Measurements from ENCODE around the gene RNF157. TPM values are rescaled to one million over a fixed set of nuclear protein-coding genes. Genes with fewer than 3 reads are reported as not detected.

Gene RNF157
- total and polyA plus RNA-seq, 2 of the 13 experiments (the other 11 are each of a cell fraction or from before 2014, with no cell fraction given): 0.44 to 1.5 TPM

DNA sequence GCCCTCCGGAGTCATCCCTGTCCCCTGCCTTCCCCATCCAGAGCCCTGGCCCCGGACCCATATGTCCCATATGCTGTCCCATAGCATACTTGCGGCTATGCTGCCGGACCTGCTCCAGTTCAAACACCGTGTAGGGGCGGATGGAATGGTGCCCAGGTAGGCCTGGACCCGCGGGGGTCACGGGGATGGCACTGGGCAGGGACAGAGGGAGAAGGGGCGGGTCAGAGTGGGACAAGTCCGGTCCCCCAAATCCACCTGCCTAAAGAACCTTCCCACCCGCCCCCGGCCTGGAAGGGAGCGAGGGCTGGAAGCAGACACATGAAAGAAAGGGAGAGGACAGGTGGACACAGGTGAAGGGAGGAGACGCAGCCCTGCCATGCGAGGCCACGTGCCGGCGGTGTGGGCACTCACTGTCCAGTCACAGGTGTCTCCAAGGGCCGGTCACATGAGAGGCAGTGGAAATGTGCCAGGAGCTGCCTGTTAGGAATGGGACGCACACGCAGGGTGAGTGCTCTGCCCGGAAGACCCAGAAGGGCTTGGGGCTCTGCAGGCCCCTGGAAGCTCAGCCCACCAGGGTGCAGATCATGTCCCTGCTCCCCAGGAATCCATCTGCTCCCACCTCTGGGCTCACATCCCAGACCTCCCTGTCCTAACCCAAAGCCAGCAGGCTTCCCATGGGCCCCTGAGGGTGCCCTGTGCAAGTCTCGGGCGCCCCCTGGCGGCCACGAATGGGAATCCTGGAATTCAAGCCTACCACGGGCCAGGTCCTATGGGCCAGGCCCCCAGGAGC is 38.9 kb upstream of the RNF157 start (continued):
- TF ChIP-seq, protein P1, sequence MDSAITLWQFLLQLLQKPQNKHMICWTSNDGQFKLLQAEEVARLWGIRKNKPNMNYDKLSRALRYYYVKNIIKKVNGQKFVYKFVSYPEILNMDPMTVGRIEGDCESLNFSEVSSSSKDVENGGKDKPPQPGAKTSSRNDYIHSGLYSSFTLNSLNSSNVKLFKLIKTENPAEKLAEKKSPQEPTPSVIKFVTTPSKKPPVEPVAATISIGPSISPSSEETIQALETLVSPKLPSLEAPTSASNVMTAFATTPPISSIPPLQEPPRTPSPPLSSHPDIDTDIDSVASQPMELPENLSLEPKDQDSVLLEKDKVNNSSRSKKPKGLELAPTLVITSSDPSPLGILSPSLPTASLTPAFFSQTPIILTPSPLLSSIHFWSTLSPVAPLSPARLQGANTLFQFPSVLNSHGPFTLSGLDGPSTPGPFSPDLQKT (CRISPR knock-in tag; IDR thresholded peaks at IDR 0.05; ENCODE audit: borderline replicate concordance): no peak
- 0 out of 2 replicates have a peak, but pooled peaks have one; percentile 42 for TF ChIP-seq PATZ1 (CRISPR knock-in tag; IDR thresholded peaks at IDR 0.05)
- TF ChIP-seq PTBP1 (IDR thresholded peaks at IDR 0.05; ENCODE audit: low read depth, low read length, poor library complexity, severe bottlenecking): no peak
- no peak for TF ChIP-seq MED1 (CRISPR knock-in tag; IDR thresholded peaks at IDR 0.05)
- TF ChIP-seq TBL1XR1 (IDR thresholded peaks at IDR 0.05; ENCODE audit: borderline replicate concordance, low read length, partially characterized antibody): no peak
- 0 out of 2 replicates have a peak, but pooled peaks have one; percentile 44 for TF ChIP-seq ELF3 (CRISPR knock-in tag; IDR thresholded peaks at IDR 0.05)
- peak; percentile 61; the same call in 1 of the 2 replicates for TF ChIP-seq HOXA5 (CRISPR knock-in tag; IDR thresholded peaks at IDR 0.05)
- TF ChIP-seq TEAD2 (CRISPR knock-in tag; IDR thresholded peaks at IDR 0.05): no peak
- no peak for TF ChIP-seq CEBPB (IDR thresholded peaks at IDR 0.05; ENCODE audit: borderline replicate concordance, low read depth, low read length)
- TF ChIP-seq SP1 (IDR thresholded peaks at IDR 0.05): no peak
- 0 out of 2 replicates have a peak, but pooled peaks have one; percentile 24 for TF ChIP-seq SP1 (CRISPR knock-in tag; IDR thresholded peaks at IDR 0.05)
- TF ChIP-seq MTA3 (CRISPR knock-in tag; IDR thresholded peaks at IDR 0.05): no peak
- TF ChIP-seq MBNL3 (CRISPR knock-in tag; conservative IDR thresholded peaks at IDR 0.05): no peak
- TF ChIP-seq ZNF501 (CRISPR knock-in tag; IDR thresholded peaks at IDR 0.05): peak; percentile 76; the same call in 1 of the 2 replicates
- TF ChIP-seq TBX2 (CRISPR knock-in tag; IDR thresholded peaks at IDR 0.05; ENCODE audit: borderline replicate concordance): peak; percentile 44
- no peak for TF ChIP-seq MIXL1 (CRISPR knock-in tag; IDR thresholded peaks at IDR 0.05)
- TF ChIP-seq SIN3A (IDR thresholded peaks at IDR 0.05; ENCODE audit: borderline replicate concordance, low read depth, low read length): no peak
- TF ChIP-seq UBTF (CRISPR knock-in tag; IDR thresholded peaks at IDR 0.05): no peak
- TF ChIP-seq ZGPAT (CRISPR knock-in tag; IDR thresholded peaks at IDR 0.05): no peak
- TF ChIP-seq ZNF737 (CRISPR knock-in tag; IDR thresholded peaks at IDR 0.05; ENCODE audit: borderline replicate concordance): no peak
- no peak for TF ChIP-seq KDM3A (CRISPR knock-in tag; IDR thresholded peaks at IDR 0.05; ENCODE audit: low read depth)
- TF ChIP-seq, protein P2, sequence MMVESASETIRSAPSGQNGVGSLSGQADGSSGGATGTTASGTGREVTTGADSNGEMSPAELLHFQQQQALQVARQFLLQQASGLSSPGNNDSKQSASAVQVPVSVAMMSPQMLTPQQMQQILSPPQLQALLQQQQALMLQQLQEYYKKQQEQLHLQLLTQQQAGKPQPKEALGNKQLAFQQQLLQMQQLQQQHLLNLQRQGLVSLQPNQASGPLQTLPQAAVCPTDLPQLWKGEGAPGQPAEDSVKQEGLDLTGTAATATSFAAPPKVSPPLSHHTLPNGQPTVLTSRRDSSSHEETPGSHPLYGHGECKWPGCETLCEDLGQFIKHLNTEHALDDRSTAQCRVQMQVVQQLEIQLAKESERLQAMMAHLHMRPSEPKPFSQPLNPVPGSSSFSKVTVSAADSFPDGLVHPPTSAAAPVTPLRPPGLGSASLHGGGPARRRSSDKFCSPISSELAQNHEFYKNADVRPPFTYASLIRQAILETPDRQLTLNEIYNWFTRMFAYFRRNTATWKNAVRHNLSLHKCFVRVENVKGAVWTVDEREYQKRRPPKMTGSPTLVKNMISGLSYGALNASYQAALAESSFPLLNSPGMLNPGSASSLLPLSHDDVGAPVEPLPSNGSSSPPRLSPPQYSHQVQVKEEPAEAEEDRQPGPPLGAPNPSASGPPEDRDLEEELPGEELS (CRISPR knock-in tag; IDR thresholded peaks at IDR 0.05): no peak
